Lung (tissue), 12 donors: ENCODE results near the gene C6orf132. TPM values are rescaled to one million over a fixed set of nuclear protein-coding genes. Genes with fewer than 3 reads are reported as not detected.

Source experiments
- ATAC-seq: fragments of 200-7000 bp; cut with Tn5 transposase; one replicate; pipeline ENCODE4 v1.9.1; 2020; ENCODE audit warnings: moderate number of reproducible peaks; ENCODE audit not compliant: insufficient read depth, low FRiP score
- DNase-seq, 3 donors: peaks; one replicate each; pipeline ENCODE4 v3.0.0-alpha.2; 2013 to 2017
- H3K27ac ChIP-seq, 2 donors: one replicate each; pipeline ENCODE4 v1.5.1; 2013; ENCODE audit warnings: mild to moderate bottlenecking in 2 of 2, moderate library complexity in 2 of 2, control low read depth in 1 of 2, inconsistent platforms in 1 of 2, low read depth in 1 of 2, low read length in 1 of 2
- H3K27me3 ChIP-seq, 3 donors: one replicate each; pipeline ENCODE4 v1.5.1; 2013; ENCODE audit warnings: low read length in 2 of 3; ENCODE audit not compliant: control insufficient read depth in 3 of 3, insufficient read depth in 3 of 3
- H3K36me3 ChIP-seq, 4 donors: one replicate each; pipeline ENCODE4 v1.5.1; 2013; ENCODE audit warnings: low read length in 4 of 4, mild to moderate bottlenecking in 1 of 4, moderate library complexity in 1 of 4; ENCODE audit not compliant: control insufficient read depth in 4 of 4, insufficient read depth in 4 of 4
- H3K4me1 ChIP-seq, 5 donors: one replicate each; pipeline ENCODE4 v1.5.1; 2013; ENCODE audit warnings: low read length in 5 of 5, mild to moderate bottlenecking in 2 of 5, moderate library complexity in 1 of 5; ENCODE audit not compliant: control insufficient read depth in 5 of 5, insufficient read depth in 5 of 5
- H3K4me3 ChIP-seq: one replicate; pipeline ENCODE4 v1.5.1; 2013; ENCODE audit warnings: mild to moderate bottlenecking, control low read depth, moderate library complexity
- H3K9ac ChIP-seq, 2 donors: one replicate each; pipeline ENCODE4 v1.5.1; 2013; ENCODE audit warnings: low read length in 2 of 2, control low read depth in 1 of 2; ENCODE audit not compliant: insufficient read depth in 1 of 2
- H3K9me3 ChIP-seq, 4 donors: one replicate each; pipeline ENCODE4 v1.5.1; 2013; ENCODE audit warnings: low read length in 3 of 4, mild to moderate bottlenecking in 1 of 4, moderate library complexity in 1 of 4; ENCODE audit not compliant: control insufficient read depth in 4 of 4, insufficient read depth in 3 of 4
- CTCF ChIP-seq: IDR thresholded peaks from 2 replicates; pipeline ENCODE4 v1.5.1; 2012; ENCODE audit warnings: mild to moderate bottlenecking; ENCODE audit errors: control extremely low read depth, extremely low read depth
- WGBS, 2 donors: extraction: QIAGEN DNeasy Blood & Tissue Kit; methylation state at CpG; one replicate each; pipeline ENCODE4 v1.1.7; 2013; 5-methylcytosine and 5-hydroxymethylcytosine counted together
- polyA plus RNA-seq, 2 donors: library from polyadenylated mRNA; stranded (reverse); fragments of 200-250 nt; gene quantifications; one replicate each; pipeline ENCODE4 v1.2.1, GENCODE V29; 2013
- total RNA-seq, 2 donors: library from RNA; depleted of rRNA in 1 of 2; stranded (reverse); fragments of >200 nt in 1 of 2; gene quantifications; one replicate each; pipeline ENCODE4 v1.2.1, GENCODE V29; 2014 to 2021
- donor health status: control.
- donor health status: control.
- donor health status: Bipolar disorder and iron deficiency.
- donor health status: healthy.
- donor health status: DM: yes; HTN: yes; CAD: no.

Gene C6orf132
- total and polyA plus RNA-seq, 4 donors = 5.9 to 33.1 (median 18.7) TPM

GRCh38 chr6:42125231-42125630 lies 17.2 kb downstream of the C6orf132 start:
- no peak for TF ChIP-seq CTCF
- Histone ChIP-seq H3K36me3 (peaks cover 0 to 1% (median 0%) of the 10 kb centered on the region in 4 donors), H3K9ac (no peak overlapping the region), H3K9me3 (no peaks in the 10 kb centered on the region), H3K4me1 (peaks cover 0 to 9% (median 0%) of the 10 kb centered on the region in 5 donors), H3K27ac (no peak overlapping the region), H3K4me3 (no peak overlapping the region), H3K27me3 (no peaks in the 10 kb centered on the region)
- ATAC-seq = no peak
- 67 to 76% methylated on average over 14 of the region's 14 CpGs for WGBS, 2 donors
- no peak for DNase-seq

GRCh38 chr6:42124223-42124836 lies 18.1 kb downstream of the C6orf132 start:
- H3K9ac ChIP-seq = no peak overlapping the region
- peaks cover 0 to 9% (median 0%) of the 10 kb centered on the region in 5 donors for H3K4me1 ChIP-seq
- TF ChIP-seq CTCF = no peak
- no peak for ATAC-seq
- no peaks in the 10 kb centered on the region for H3K27me3 ChIP-seq
- H3K27ac ChIP-seq = no peak overlapping the region
- DNase-seq = no peak
- peaks cover 0 to 1% (median 0%) of the 10 kb centered on the region in 4 donors for H3K36me3 ChIP-seq
- WGBS, 2 donors = 76 to 89% methylated on average over 9 of the region's 9 CpGs
- no peaks in the 10 kb centered on the region for H3K9me3 ChIP-seq
- no peak overlapping the region for H3K4me3 ChIP-seq

- DNase-seq = no peak
- ATAC-seq = no peak
- H3K4me1 ChIP-seq = peaks cover 0 to 9% (median 0%) of the 10 kb centered on the region in 5 donors
- H3K27ac ChIP-seq = peak overlapping the region in 1 of 2 donors; percentile 23
- no peak for TF ChIP-seq CTCF
- no peaks in the 10 kb centered on the region for H3K27me3 ChIP-seq
- H3K9ac ChIP-seq = no peak overlapping the region
- 86 to 87% methylated on average over 11 of the region's 11 CpGs for WGBS, 2 donors
- peaks cover 0 to 1% (median 0%) of the 10 kb centered on the region in 4 donors for H3K36me3 ChIP-seq
- no peaks in the 10 kb centered on the region for H3K9me3 ChIP-seq
- H3K4me3 ChIP-seq = no peak overlapping the region
Measured at GRCh38 chr6:42123379-42124103, 18.9 kb downstream of the C6orf132 start.
